Astrocyte (in vitro differentiated cells and primary cell): ENCODE measurements around the gene PLEKHG3.

Experiments
- CTCF ChIP-seq: IDR thresholded peaks from 2 replicates; pipeline ENCODE4 v1.5.1; 2011; ENCODE audit warnings: low read depth, mild to moderate bottlenecking, inconsistent platforms, low read length, moderate library complexity; ENCODE audit not compliant: insufficient read depth
- EZH2 ChIP-seq: IDR thresholded peaks from 2 replicates; pipeline ENCODE4 v1.6.1; 2012; ENCODE audit warnings: mild to moderate bottlenecking, low read length, inconsistent platforms; ENCODE audit not compliant: insufficient read depth

GRCh38 chr14:64795211-64795610 lies 91.0 kb downstream of the PLEKHG3 start:
- TF ChIP-seq CTCF (no peak), EZH2 (no peak)
